GM23338 (cell line): ENCODE results near the gene IKZF1. TPM values are rescaled to one million over a fixed set of nuclear protein-coding genes. Genes with fewer than 3 reads are reported as not detected.

Experiments used
- ATAC-seq: fragments of 200-7000 bp; cut with Tn5 transposase; 3 replicates; pipeline ENCODE4 v1.9.1; 2020
- DNase-seq: peaks from one replicate; pipeline ENCODE4 v3.0.0-alpha.2; 2015; ENCODE audit warnings: low spot score
- H2AFZ ChIP-seq: fragments of 200-600 bp; sonication (generic); 2 replicates; pipeline ENCODE4 v1.8.0; 2016; ENCODE audit warnings: antibody characterized with exemption, mild to moderate bottlenecking, moderate library complexity
- H3F3A ChIP-seq: fragments of 200-600 bp; sonication (generic); replicated peaks from 2 replicates; pipeline ENCODE4 v1.8.0; 2017; ENCODE audit warnings: antibody characterized with exemption, mixed run types, low read depth
- H3K27ac ChIP-seq: fragments of 200-600 bp; sonication (generic); 2 replicates; pipeline ENCODE4 v1.6.1; 2016; ENCODE audit warnings: low read depth
- H3K27me3 ChIP-seq: fragments of 200-600 bp; sonication (generic); 2 replicates; pipeline ENCODE4 v1.8.0; 2016; ENCODE audit warnings: mild to moderate bottlenecking, mixed run types, moderate library complexity; ENCODE audit not compliant: insufficient read depth
- H3K36me3 ChIP-seq: fragments of 200-600 bp; sonication (generic); 2 replicates; pipeline ENCODE4 v1.8.0; 2016; ENCODE audit warnings: mild to moderate bottlenecking; ENCODE audit not compliant: insufficient read depth
- H3K4me1 ChIP-seq: fragments of 200-600 bp; sonication (generic); 2 replicates; pipeline ENCODE4 v1.8.0; 2016; ENCODE audit warnings: mild to moderate bottlenecking, moderate library complexity; ENCODE audit not compliant: insufficient read depth
- H3K4me2 ChIP-seq: fragments of 200-600 bp; sonication (generic); 2 replicates; pipeline ENCODE4 v1.7.1; 2017; ENCODE audit warnings: mixed run types
- H3K4me3 ChIP-seq: fragments of 200-600 bp; sonication (generic); 2 replicates; pipeline ENCODE4 v1.6.1; 2016; ENCODE audit warnings: mixed run types
- H3K79me2 ChIP-seq: fragments of 200-600 bp; sonication (generic); replicated peaks from 2 replicates; pipeline ENCODE4 v1.8.0; 2017; ENCODE audit warnings: mild to moderate bottlenecking; ENCODE audit not compliant: insufficient read depth
- H3K9me2 ChIP-seq: fragments of 200-600 bp; sonication (generic); 2 replicates; pipeline ENCODE4 v1.8.0; 2017; ENCODE audit not compliant: insufficient read depth
- H4K20me1 ChIP-seq: fragments of 200-600 bp; sonication (generic); replicated peaks from 2 replicates; pipeline ENCODE4 v1.8.0; 2017; ENCODE audit warnings: mild to moderate bottlenecking; ENCODE audit not compliant: insufficient read depth
- H3K27ac Mint-ChIP-seq: 2 replicates; pipeline ENCODE4 v1.8.0; 2020; ENCODE audit warnings: inconsistent platforms, mild to moderate bottlenecking, moderate library complexity, mixed read lengths
- H3K27me3 Mint-ChIP-seq: 3 replicates; pipeline ENCODE4 v1.8.0; 2022; ENCODE audit warnings: low read depth, mild to moderate bottlenecking, moderate library complexity, mixed read lengths, inconsistent platforms; ENCODE audit not compliant: insufficient read depth, poor library complexity
- H3K36me3 Mint-ChIP-seq: 3 replicates; pipeline ENCODE4 v1.8.0; 2021; ENCODE audit warnings: low read depth, mild to moderate bottlenecking, inconsistent platforms, moderate library complexity, mixed read lengths
- H3K4me1 Mint-ChIP-seq: 3 replicates; pipeline ENCODE4 v1.8.0; 2020; ENCODE audit warnings: mild to moderate bottlenecking, inconsistent platforms, mixed read lengths
- H3K4me3 Mint-ChIP-seq: 3 replicates; pipeline ENCODE4 v1.8.0; 2021; ENCODE audit warnings: moderate library complexity, mild to moderate bottlenecking, inconsistent platforms, mixed read lengths
- H3K9me3 Mint-ChIP-seq: 3 replicates; pipeline ENCODE4 v1.8.0; 2020; ENCODE audit warnings: moderate library complexity, mild to moderate bottlenecking, inconsistent platforms, mixed read lengths
- CREB1 ChIP-seq: fragments of 250-450 bp; sonication (Bioruptor Pico); IDR thresholded peaks from 2 replicates; pipeline ENCODE4 v1.5.0; 2020; ENCODE audit warnings: low read depth, mild to moderate bottlenecking, moderate library complexity
- ETS1 ChIP-seq: IDR thresholded peaks from 2 replicates; pipeline ENCODE4 v1.6.1; 2016; ENCODE audit warnings: antibody characterized with exemption
- EZH2 ChIP-seq: fragments of 200-600 bp; sonication (generic); IDR thresholded peaks from one replicate; pipeline ENCODE4 v1.8.0; 2017; ENCODE audit warnings: antibody characterized with exemption, mild to moderate bottlenecking, low read depth; ENCODE audit not compliant: unreplicated experiment
- EZH2phosphoT487 ChIP-seq: fragments of 200-600 bp; sonication (generic); IDR thresholded peaks from one replicate; pipeline ENCODE4 v1.8.1; 2018; ENCODE audit warnings: antibody characterized with exemption; ENCODE audit not compliant: unreplicated experiment
- JUNB ChIP-seq: IDR thresholded peaks from one replicate; pipeline ENCODE4 v1.6.1; 2016; ENCODE audit warnings: antibody characterized with exemption; ENCODE audit not compliant: unreplicated experiment
- NANOG ChIP-seq: IDR thresholded peaks from 2 replicates; pipeline ENCODE4 v1.6.1; 2016; ENCODE audit warnings: antibody characterized with exemption, borderline replicate concordance
- POLR2AphosphoS5 ChIP-seq: IDR thresholded peaks from 2 replicates; pipeline ENCODE4 v1.6.1; 2016; ENCODE audit warnings: antibody characterized with exemption, low read depth
- REST ChIP-seq: IDR thresholded peaks from one replicate; pipeline ENCODE4 v1.6.1; 2018; ENCODE audit warnings: antibody characterized with exemption; ENCODE audit not compliant: unreplicated experiment
- STAT1 ChIP-seq: IDR thresholded peaks from one replicate; pipeline ENCODE4 v1.6.1; 2016; ENCODE audit warnings: antibody characterized with exemption; ENCODE audit not compliant: unreplicated experiment
- ZNF114 ChIP-seq: fragments of 250-450 bp; sonication (Bioruptor Pico); IDR thresholded peaks from 2 replicates; pipeline ENCODE4 v1.5.0; 2020; ENCODE audit warnings: mild to moderate bottlenecking, moderate library complexity
- ZNF331 ChIP-seq: fragments of 250-450 bp; sonication (Bioruptor Pico); IDR thresholded peaks from 2 replicates; pipeline ENCODE4 v1.5.0; 2020; ENCODE audit warnings: low read depth, mild to moderate bottlenecking, moderate library complexity
- polyA plus RNA-seq: library from polyadenylated mRNA; unstranded; fragments of >200 nt; fragmentation: Nextera tagmentation; extraction: Ambion mirVana; gene quantifications from 2 replicates; pipeline ENCODE4 v1.2.1, GENCODE V29; 2016
- total RNA-seq: library from RNA; depleted of rRNA; stranded (reverse); fragments of >200 nt; shearing (Covaris generic); gene quantifications from 2 replicates; pipeline ENCODE4 v1.2.3, GENCODE V29; 2014
- TF ChIP-seq, protein P1 (sequence below), 2 experiments: fragments of 200-600 bp in 1 of 2; sonication (generic) in 1 of 2; conservative IDR thresholded peaks; 2 replicates each; pipeline versions ENCODE4 v1.5.1 to v1.6.1; 2016 to 2017; ENCODE audit warnings: antibody characterized with exemption in 2 of 2, low read depth in 2 of 2, mild to moderate bottlenecking in 2 of 2, moderate library complexity in 1 of 2
- TF ChIP-seq, protein P2 (sequence below): fragments of 250-450 bp; sonication (Bioruptor Pico); IDR thresholded peaks from 2 replicates; pipeline ENCODE4 v1.5.0; 2020; ENCODE audit warnings: mild to moderate bottlenecking, moderate library complexity

The IKZF1 gene
- total and polyA plus RNA-seq, 2 experiments from 2014 or later, result 0.57 to 1.8 TPM

DNA sequence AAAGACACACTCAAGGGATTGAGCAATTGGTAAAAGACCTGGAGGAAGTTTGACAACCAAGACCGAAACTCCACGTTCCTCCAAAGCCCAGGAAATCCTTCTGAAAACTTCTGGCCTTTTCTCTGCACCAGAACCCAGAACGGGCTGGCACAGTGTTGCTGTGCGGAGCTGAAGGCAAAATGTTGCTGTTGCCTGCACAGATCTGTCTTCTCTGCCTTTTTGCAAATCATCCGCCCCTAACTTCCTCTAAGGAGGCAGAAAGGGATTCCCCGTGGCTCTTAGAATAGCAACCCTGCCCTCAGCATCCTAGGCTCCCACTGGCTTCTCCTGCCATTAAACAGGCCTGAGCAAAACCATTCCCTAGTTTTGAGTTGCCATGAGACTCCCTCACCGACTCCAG lies 100.7 kb downstream of the IKZF1 start:
- no peak overlapping the region for H3K27ac Mint-ChIP-seq
- Histone ChIP-seq H3K4me3 (no peak overlapping the region), H2AFZ (no peak overlapping the region), H3K4me2 (no peak overlapping the region), H3K36me3 (no peaks in the 10 kb centered on the region), H3F3A (no peaks in the 10 kb centered on the region), H3K27ac (no peak overlapping the region), H3K27me3 (no peaks in the 10 kb centered on the region), H3K79me2 (no peaks in the 10 kb centered on the region), H3K9me2 (no peaks in the 10 kb centered on the region), H3K4me1 (no peaks in the 10 kb centered on the region), H4K20me1 (no peaks in the 10 kb centered on the region)
- H3K27me3 Mint-ChIP-seq, result peaks cover 6% of the 10 kb centered on the region
- TF ChIP-seq CREB1 (CRISPR knock-in tag), result no peak
- TF ChIP-seq ZNF331 (CRISPR knock-in tag), result no peak
- TF ChIP-seq NANOG, result no peak
- TF ChIP-seq ZNF114 (CRISPR knock-in tag), result no peak
- TF ChIP-seq POLR2AphosphoS5, result no peak
- no peak for TF ChIP-seq JUNB
- TF ChIP-seq, protein P1, sequence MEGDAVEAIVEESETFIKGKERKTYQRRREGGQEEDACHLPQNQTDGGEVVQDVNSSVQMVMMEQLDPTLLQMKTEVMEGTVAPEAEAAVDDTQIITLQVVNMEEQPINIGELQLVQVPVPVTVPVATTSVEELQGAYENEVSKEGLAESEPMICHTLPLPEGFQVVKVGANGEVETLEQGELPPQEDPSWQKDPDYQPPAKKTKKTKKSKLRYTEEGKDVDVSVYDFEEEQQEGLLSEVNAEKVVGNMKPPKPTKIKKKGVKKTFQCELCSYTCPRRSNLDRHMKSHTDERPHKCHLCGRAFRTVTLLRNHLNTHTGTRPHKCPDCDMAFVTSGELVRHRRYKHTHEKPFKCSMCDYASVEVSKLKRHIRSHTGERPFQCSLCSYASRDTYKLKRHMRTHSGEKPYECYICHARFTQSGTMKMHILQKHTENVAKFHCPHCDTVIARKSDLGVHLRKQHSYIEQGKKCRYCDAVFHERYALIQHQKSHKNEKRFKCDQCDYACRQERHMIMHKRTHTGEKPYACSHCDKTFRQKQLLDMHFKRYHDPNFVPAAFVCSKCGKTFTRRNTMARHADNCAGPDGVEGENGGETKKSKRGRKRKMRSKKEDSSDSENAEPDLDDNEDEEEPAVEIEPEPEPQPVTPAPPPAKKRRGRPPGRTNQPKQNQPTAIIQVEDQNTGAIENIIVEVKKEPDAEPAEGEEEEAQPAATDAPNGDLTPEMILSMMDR (conservative IDR thresholded peaks at IDR 0.05; ENCODE audit: low read depth in 2 of 2), result no peak
- no peak for TF ChIP-seq EZH2
- TF ChIP-seq ETS1, result no peak
- TF ChIP-seq, protein P2, sequence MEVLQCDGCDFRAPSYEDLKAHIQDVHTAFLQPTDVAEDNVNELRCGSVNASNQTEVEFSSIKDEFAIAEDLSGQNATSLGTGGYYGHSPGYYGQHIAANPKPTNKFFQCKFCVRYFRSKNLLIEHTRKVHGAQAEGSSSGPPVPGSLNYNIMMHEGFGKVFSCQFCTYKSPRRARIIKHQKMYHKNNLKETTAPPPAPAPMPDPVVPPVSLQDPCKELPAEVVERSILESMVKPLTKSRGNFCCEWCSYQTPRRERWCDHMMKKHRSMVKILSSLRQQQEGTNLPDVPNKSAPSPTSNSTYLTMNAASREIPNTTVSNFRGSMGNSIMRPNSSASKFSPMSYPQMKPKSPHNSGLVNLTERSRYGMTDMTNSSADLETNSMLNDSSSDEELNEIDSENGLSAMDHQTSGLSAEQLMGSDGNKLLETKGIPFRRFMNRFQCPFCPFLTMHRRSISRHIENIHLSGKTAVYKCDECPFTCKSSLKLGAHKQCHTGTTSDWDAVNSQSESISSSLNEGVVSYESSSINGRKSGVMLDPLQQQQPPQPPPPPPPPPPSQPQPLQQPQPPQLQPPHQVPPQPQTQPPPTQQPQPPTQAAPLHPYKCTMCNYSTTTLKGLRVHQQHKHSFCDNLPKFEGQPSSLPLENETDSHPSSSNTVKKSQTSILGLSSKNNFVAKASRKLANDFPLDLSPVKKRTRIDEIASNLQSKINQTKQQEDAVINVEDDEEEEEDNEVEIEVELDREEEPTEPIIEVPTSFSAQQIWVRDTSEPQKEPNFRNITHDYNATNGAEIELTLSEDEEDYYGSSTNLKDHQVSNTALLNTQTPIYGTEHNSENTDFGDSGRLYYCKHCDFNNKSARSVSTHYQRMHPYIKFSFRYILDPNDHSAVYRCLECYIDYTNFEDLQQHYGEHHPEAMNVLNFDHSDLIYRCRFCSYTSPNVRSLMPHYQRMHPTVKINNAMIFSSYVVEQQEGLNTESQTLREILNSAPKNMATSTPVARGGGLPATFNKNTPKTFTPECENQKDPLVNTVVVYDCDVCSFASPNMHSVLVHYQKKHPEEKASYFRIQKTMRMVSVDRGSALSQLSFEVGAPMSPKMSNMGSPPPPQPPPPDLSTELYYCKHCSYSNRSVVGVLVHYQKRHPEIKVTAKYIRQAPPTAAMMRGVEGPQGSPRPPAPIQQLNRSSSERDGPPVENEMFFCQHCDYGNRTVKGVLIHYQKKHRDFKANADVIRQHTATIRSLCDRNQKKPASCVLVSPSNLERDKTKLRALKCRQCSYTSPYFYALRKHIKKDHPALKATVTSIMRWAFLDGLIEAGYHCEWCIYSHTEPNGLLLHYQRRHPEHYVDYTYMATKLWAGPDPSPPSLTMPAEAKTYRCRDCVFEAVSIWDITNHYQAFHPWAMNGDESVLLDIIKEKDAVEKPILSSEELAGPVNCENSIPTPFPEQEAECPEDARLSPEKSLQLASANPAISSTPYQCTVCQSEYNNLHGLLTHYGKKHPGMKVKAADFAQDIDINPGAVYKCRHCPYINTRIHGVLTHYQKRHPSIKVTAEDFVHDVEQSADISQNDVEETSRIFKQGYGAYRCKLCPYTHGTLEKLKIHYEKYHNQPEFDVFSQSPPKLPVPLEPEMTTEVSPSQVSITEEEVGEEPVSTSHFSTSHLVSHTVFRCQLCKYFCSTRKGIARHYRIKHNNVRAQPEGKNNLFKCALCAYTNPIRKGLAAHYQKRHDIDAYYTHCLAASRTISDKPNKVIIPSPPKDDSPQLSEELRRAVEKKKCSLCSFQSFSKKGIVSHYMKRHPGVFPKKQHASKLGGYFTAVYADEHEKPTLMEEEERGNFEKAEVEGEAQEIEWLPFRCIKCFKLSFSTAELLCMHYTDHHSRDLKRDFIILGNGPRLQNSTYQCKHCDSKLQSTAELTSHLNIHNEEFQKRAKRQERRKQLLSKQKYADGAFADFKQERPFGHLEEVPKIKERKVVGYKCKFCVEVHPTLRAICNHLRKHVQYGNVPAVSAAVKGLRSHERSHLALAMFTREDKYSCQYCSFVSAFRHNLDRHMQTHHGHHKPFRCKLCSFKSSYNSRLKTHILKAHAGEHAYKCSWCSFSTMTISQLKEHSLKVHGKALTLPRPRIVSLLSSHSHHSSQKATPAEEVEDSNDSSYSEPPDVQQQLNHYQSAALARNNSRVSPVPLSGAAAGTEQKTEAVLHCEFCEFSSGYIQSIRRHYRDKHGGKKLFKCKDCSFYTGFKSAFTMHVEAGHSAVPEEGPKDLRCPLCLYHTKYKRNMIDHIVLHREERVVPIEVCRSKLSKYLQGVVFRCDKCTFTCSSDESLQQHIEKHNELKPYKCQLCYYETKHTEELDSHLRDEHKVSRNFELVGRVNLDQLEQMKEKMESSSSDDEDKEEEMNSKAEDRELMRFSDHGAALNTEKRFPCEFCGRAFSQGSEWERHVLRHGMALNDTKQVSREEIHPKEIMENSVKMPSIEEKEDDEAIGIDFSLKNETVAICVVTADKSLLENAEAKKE (CRISPR knock-in tag), result no peak
- TF ChIP-seq STAT1, result no peak
- TF ChIP-seq REST, result no peak
- no peak for TF ChIP-seq EZH2phosphoT487
- DNase-seq (no peak), ATAC-seq (no peak)
- H3K36me3 Mint-ChIP-seq, result no peaks in the 10 kb centered on the region
- H3K4me1 Mint-ChIP-seq, result no peaks in the 10 kb centered on the region
- no peak overlapping the region for H3K4me3 Mint-ChIP-seq
- no peaks in the 10 kb centered on the region for H3K9me3 Mint-ChIP-seq
